Measurements from ENCODE around the gene CMSS1.

DNA sequence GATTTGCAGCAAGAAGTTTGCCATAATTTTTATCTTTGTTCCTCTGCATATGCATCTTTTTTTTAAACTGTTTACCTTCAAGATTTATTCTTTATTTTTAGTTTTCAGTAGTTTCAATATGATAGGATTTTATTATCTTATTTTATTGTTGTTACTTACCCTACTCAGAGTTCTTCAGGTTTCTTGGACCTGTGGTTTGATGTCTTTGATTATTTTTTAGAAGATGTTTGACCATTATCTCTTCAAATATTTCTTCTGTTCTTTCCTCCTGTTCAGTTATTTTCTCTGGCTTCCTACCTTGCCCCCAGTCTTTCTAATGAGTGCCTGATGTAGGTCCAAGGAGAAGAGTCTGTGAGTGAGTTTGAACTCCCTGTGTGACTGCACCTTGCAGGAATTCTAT lies 158.9 kb downstream of the CMSS1 start:
- TF ChIP-seq, protein P1, sequence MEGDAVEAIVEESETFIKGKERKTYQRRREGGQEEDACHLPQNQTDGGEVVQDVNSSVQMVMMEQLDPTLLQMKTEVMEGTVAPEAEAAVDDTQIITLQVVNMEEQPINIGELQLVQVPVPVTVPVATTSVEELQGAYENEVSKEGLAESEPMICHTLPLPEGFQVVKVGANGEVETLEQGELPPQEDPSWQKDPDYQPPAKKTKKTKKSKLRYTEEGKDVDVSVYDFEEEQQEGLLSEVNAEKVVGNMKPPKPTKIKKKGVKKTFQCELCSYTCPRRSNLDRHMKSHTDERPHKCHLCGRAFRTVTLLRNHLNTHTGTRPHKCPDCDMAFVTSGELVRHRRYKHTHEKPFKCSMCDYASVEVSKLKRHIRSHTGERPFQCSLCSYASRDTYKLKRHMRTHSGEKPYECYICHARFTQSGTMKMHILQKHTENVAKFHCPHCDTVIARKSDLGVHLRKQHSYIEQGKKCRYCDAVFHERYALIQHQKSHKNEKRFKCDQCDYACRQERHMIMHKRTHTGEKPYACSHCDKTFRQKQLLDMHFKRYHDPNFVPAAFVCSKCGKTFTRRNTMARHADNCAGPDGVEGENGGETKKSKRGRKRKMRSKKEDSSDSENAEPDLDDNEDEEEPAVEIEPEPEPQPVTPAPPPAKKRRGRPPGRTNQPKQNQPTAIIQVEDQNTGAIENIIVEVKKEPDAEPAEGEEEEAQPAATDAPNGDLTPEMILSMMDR (IDR thresholded peaks at IDR 0.05): no peak
- TF ChIP-seq EZH2 (IDR thresholded peaks at IDR 0.05; ENCODE audit: borderline replicate concordance, insufficient read depth, low read depth, low read length, poor library complexity, severe bottlenecking): no peak

All from B cell (primary cell).